Measurements from ENCODE around the gene MCTP1. TPM values are rescaled to one million over a fixed set of nuclear protein-coding genes. Genes with fewer than 3 reads are reported as not detected.

The MCTP1 gene
- total RNA-seq, 2 experiments from 2014 or later = 0.42 TPM; not detected in 1

DNA sequence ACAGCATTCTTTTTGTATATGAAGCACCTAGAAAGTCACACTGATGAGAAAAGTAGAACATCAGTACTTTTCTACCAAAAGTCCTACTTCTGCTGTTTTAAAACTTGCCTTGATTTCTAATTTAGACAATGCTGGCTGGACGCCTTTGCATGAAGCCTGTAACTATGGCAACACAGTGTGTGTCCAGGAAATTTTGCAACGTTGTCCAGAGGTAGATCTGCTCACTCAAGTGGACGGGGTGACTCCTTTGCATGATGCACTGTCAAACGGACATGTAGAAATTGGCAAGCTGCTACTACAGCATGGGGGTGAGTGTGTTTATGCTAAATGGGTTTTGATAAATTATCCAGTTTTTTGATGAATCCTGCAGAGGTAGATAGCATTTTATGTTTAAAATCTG lies 592.9 kb downstream of the MCTP1 start:
- ATAC-seq (no peak), DNase-seq (no peak)
- Mint-ChIP-seq H3K4me3 (no peak overlapping the region), H3K4me1 (ENCODE audit: low read depth) (no peaks in the 10 kb centered on the region), H3K36me3 (ENCODE audit: low read depth) (peaks cover 34% of the 10 kb centered on the region), H3K9me3 (ENCODE audit: insufficient read depth) (no peaks in the 10 kb centered on the region), H3K27me3 (ENCODE audit: low read depth) (no peaks in the 10 kb centered on the region), H3K27ac (no peak overlapping the region)
- ChIA-PET POLR2A (no interaction called here), CTCF (interaction anchor here (1.0 to 1.7 kb wide), 4 partner anchors 46 to 168 kb away, joined by 4 to 12 read pairs (median 6); no protein-coding TSS in a partner anchor)

DNA sequence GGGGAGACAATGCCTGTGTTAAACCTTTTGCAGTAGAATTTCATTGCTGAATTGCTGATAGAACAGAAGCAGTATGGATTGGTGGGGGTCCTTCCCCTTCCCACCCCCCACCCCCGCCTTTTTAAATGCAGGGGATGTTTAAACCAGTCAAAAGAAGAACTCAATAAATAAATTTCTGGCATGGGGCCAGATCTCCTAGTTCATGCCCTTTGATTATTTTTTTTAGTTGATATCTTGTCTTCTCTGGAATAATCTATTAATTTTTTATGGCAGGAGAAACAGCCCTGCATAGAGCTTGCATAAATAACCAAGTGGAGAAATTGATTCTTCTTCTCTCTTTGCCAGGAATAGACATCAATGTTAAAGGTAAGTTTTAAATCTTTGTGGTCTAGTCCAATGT lies 593.6 kb downstream of the MCTP1 start:
- Mint-ChIP-seq H3K9me3 (ENCODE audit: insufficient read depth) (no peaks in the 10 kb centered on the region), H3K4me3 (no peak overlapping the region), H3K36me3 (ENCODE audit: low read depth) (peaks cover 36% of the 10 kb centered on the region), H3K27me3 (ENCODE audit: low read depth) (no peaks in the 10 kb centered on the region), H3K27ac (no peak overlapping the region), H3K4me1 (ENCODE audit: low read depth) (no peaks in the 10 kb centered on the region)
- DNase-seq = no peak
- CTCF ChIA-PET = interaction anchor here (1.3 kb wide), 1 partner anchor 167 kb away, joined by 6 read pairs; no protein-coding TSS in a partner anchor
- no peak for ATAC-seq
- POLR2A ChIA-PET = no interaction called here

DNA sequence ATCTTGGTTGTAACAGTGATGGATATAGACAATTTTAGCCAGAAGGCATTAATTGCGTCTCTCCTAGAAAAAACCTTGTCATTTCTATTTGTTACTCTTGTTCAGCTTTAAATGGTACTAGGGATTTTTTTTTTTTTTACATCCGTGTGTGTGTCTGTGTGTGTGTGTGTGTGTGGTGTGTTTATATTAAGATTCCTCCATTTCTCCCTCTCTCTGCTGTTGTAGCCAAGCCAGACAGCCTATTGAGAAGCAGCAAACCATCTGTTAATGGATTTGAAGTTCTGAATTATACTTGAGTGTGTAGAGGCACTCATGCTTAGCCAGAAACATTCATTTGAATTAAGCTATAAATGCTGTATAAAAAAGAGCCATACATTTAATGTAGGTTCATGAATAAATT lies 594.1 kb downstream of the MCTP1 start:
- no peak overlapping the region for H3K27ac Mint-ChIP-seq
- POLR2A ChIA-PET = no interaction called here
- H3K36me3 Mint-ChIP-seq (ENCODE audit: low read depth) = peaks cover 36% of the 10 kb centered on the region
- no peaks in the 10 kb centered on the region for H3K27me3 Mint-ChIP-seq (ENCODE audit: low read depth)
- CTCF ChIA-PET = interaction anchor here (1.3 kb wide), 1 partner anchor 166 kb away, joined by 6 read pairs; no protein-coding TSS in a partner anchor
- no peaks in the 10 kb centered on the region for H3K4me1 Mint-ChIP-seq (ENCODE audit: low read depth)
- ATAC-seq (no peak), DNase-seq (no peak)
- no peak overlapping the region for H3K4me3 Mint-ChIP-seq
- no peaks in the 10 kb centered on the region for H3K9me3 Mint-ChIP-seq (ENCODE audit: insufficient read depth)

DNA sequence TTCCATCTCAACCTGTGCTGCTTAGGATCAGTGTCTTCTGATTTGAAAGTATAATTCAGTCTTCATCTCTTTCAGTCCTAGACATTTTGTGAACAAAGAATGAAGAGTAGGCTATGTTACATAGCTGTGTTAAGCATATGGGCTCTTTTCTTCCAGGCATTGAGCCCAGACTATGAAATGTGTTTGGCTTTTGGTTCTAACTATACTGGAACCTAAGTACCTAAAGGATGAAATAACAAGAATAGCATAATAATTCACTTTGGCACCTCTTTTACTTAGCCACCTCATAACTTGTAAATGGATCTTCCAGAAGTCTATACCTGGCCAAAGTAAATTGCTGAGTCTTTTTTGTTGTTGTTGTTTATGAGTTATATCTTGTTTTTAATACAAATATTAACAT lies 595.0 kb downstream of the MCTP1 start:
- no peak for DNase-seq
- Mint-ChIP-seq H3K27me3 (ENCODE audit: low read depth) (no peaks in the 10 kb centered on the region), H3K27ac (no peak overlapping the region), H3K4me1 (ENCODE audit: low read depth) (no peaks in the 10 kb centered on the region), H3K36me3 (ENCODE audit: low read depth) (peaks cover 33% of the 10 kb centered on the region), H3K9me3 (ENCODE audit: insufficient read depth) (no peaks in the 10 kb centered on the region), H3K4me3 (no peak overlapping the region)
- no peak for ATAC-seq
- CTCF ChIA-PET = no interaction called here
- POLR2A ChIA-PET = no interaction called here

DNA sequence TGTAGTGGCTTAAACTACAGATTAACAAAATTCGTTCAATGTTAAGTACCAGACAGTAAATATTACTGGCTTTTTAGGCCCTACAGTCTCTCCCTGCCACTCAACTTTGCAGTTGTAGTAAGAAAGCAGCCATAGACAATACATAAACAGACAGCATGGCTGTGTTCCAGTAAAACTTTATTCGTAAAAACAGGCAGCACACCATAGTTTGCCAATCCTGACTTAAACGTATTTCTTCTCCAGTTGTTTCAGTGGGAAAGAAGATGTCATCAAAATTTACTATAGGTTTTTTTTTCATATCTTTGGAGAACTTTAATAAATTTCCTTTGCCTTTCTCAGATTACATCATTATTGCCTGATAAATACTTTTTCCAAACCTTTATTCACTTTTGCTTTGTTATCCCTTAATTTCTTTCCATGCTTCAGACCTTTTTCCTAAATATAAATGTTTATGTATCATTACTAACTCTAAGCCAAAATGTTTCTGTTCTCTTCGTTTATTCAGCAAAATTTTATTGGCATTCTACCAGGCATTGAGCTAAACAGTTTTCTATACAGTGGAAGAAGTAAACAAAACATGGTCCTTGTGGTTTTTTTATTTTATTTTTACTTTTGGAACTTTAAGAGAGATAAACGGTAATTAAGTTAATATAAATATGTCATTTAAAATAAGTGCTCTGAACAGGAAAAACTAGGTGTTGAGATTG lies 601.9 kb downstream of the MCTP1 start:
- peaks cover 23% of the 10 kb centered on the region for H3K36me3 Mint-ChIP-seq (ENCODE audit: low read depth)
- ChIA-PET POLR2A (no interaction called here), CTCF (interaction anchor here (2.2 kb wide), 1 partner anchor 159 kb away, joined by 7 read pairs; no protein-coding TSS in a partner anchor)
- ATAC-seq = no peak
- H3K4me1 Mint-ChIP-seq (ENCODE audit: low read depth) = no peaks in the 10 kb centered on the region
- no peak overlapping the region for H3K27ac Mint-ChIP-seq
- H3K9me3 Mint-ChIP-seq (ENCODE audit: insufficient read depth) = no peaks in the 10 kb centered on the region
- no peak overlapping the region for H3K4me3 Mint-ChIP-seq
- no peak for DNase-seq
- H3K27me3 Mint-ChIP-seq (ENCODE audit: low read depth) = no peaks in the 10 kb centered on the region

DNA sequence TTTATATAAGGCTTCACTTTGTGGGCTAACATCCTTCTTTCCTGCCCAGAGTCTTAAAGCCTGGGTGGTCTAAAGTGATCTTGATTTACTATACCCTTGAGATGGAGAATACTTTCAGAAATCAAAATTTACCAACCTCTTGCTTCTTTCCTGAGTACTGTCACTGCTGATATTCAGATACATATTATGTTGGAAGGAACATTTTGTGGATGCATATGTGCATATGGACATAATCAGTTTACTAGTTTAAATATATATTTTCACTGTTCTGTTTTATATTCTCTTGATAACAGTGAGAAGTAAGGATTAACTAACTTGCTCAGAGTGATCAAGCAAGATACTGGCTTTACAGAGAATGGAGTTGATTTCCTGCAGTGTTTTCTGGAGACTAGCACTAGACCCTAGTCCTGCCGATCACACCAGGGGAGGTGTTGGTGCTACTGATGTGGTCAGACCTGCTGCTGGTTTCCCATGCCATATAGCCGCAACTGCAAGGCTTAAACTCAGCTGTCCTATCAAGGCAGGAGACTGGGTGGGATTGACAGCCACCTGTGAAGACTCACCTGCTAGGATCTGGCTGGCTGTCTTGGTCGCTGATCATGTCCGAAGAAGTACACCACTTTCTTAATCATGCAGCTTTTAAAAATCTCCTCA lies 608.8 kb downstream of the MCTP1 start:
- CTCF ChIA-PET = no interaction called here

DNA sequence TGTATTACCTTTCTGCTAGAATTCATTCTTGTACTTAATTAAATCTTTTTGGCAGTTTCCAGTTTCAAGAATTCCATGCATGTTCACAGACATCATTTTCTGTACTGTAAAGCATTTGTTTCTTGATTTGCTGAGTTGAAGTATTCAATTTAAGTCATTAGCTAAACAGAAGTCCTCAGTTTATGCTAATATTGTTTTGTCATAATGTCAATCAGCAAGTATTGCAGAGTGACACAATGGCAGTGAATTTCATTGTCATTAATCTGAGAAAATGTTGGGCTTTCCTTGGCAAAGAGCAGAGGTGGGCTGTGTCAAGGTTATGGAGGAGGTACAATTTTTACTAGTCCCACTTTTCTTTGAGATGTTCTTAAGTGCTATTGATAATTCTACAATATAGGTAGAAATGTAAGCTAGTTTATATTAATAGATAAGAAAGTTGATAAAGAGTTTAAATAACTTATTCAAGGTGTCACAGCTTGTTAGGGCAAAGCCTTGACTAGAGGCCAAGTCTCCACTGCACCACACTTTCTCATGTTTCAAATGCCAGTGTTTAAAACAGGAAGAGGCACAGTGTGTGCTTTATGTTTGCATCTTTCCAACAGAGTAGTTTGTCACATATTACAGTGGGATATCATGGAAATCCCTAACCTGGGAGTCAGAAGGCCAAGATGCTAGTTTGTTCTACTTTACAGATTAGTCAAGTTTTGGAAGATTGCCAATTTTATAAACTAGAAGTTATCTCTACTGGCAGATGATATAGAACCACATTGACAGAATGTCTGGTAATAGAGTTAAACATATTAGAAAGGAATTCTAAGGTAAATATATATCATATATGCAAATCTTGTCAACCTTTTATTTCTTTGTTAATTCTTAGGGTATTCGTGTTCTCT lies 610.2 kb downstream of the MCTP1 start:
- no peak for DNase-seq
- no peak overlapping the region for H3K27ac Mint-ChIP-seq
- no peaks in the 10 kb centered on the region for H3K27me3 Mint-ChIP-seq (ENCODE audit: low read depth)
- peaks cover 30% of the 10 kb centered on the region for H3K36me3 Mint-ChIP-seq (ENCODE audit: low read depth)
- ChIA-PET CTCF (no interaction called here), POLR2A (no interaction called here)
- H3K4me3 Mint-ChIP-seq = no peak overlapping the region
- no peak for ATAC-seq
- peaks cover 5% of the 10 kb centered on the region for H3K4me1 Mint-ChIP-seq (ENCODE audit: low read depth)
- H3K9me3 Mint-ChIP-seq (ENCODE audit: insufficient read depth) = no peaks in the 10 kb centered on the region

More for the DNA sequence above, 608.8 kb downstream of the MCTP1 start:
- Mint-ChIP-seq H3K36me3 (ENCODE audit: low read depth) (peaks cover 26% of the 10 kb centered on the region), H3K4me1 (ENCODE audit: low read depth) (no peaks in the 10 kb centered on the region), H3K27me3 (ENCODE audit: low read depth) (no peaks in the 10 kb centered on the region), H3K9me3 (ENCODE audit: insufficient read depth) (no peaks in the 10 kb centered on the region), H3K4me3 (no peak overlapping the region), H3K27ac (no peak overlapping the region)
- no peak for ATAC-seq
- no peak for DNase-seq
- POLR2A ChIA-PET = no interaction called here

DNA sequence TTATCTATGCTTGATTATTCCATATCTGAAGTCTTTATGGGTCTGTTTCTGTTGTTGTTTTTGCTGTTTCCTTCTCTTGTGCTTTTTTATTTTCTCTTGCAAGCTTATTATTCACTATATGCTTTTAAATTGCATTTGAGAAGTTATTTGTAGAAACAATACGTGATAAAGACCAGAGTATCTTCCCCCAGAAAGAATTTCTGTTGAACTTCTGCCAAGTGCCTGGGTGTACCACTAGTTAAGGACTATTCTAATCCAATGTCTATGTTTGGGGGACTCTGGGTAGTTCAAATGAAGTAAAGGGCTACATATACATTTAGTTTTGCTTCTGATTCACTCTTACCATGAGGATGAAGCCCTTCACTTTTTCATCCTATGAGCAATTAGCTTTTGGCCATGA lies 612.1 kb downstream of the MCTP1 start:
- ATAC-seq (no peak), DNase-seq (no peak)
- Mint-ChIP-seq H3K4me3 (no peak overlapping the region), H3K36me3 (ENCODE audit: low read depth) (peaks cover 38% of the 10 kb centered on the region), H3K27me3 (ENCODE audit: low read depth) (no peaks in the 10 kb centered on the region), H3K4me1 (ENCODE audit: low read depth) (peaks cover 5% of the 10 kb centered on the region), H3K9me3 (ENCODE audit: insufficient read depth) (no peaks in the 10 kb centered on the region), H3K27ac (no peak overlapping the region)
- CTCF ChIA-PET = interaction anchor here (1.0 kb wide), 1 partner anchor 65 kb away, joined by 3 read pairs; no protein-coding TSS in a partner anchor
- POLR2A ChIA-PET = no interaction called here

DNA sequence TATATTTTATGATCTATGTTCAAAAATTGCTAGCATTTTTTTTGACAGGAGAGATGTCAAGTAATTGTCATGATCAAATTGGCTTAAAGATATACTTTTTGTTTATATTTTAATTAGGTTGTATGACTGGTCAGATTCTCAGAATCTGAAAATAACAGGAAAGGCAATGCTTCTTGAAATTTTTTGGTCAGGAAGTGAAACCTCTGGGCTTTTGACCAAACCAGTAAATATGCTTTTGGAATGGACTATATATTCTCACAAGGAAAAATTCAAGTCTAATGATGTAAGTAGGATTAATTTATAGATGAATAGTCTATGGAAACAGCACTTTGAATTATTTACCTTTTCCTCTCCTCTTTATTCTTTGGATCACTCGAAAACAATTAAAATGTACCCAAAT lies 614.2 kb downstream of the MCTP1 start:
- H3K9me3 Mint-ChIP-seq (ENCODE audit: insufficient read depth) = no peaks in the 10 kb centered on the region
- ChIA-PET CTCF (no interaction called here), POLR2A (no interaction called here)
- H3K4me3 Mint-ChIP-seq = no peak overlapping the region
- H3K36me3 Mint-ChIP-seq (ENCODE audit: low read depth) = peaks cover 49% of the 10 kb centered on the region
- peaks cover 5% of the 10 kb centered on the region for H3K4me1 Mint-ChIP-seq (ENCODE audit: low read depth)
- DNase-seq = no peak
- no peak for ATAC-seq
- H3K27ac Mint-ChIP-seq = no peak overlapping the region
- H3K27me3 Mint-ChIP-seq (ENCODE audit: low read depth) = no peaks in the 10 kb centered on the region

DNA sequence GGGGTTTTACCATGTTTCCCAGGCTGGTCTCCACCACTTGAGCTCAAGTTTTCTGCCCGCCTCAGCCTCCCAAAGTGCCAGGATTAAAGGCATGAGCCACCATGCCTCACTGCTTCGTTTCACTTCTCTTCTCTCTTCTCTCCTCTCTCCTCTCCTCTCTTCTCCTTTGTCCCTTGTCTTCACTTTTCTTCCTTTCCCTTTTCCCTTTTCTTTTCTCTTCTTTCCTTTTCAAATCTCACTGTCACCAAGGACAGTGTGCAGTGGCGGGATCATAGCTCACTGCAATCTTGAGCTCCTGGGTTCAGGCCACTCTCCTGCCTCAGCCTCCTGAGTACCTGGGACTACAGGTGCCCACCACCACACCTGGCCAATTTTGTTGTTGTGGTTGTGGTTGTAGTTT lies 617.0 kb downstream of the MCTP1 start:
- H3K9me3 Mint-ChIP-seq (ENCODE audit: insufficient read depth) = no peaks in the 10 kb centered on the region
- peaks cover 5% of the 10 kb centered on the region for H3K4me1 Mint-ChIP-seq (ENCODE audit: low read depth)
- DNase-seq (no peak), ATAC-seq (no peak)
- CTCF ChIA-PET = interaction anchor here (0.6 kb wide), 1 partner anchor 143 kb away, joined by 3 read pairs; no protein-coding TSS in a partner anchor
- H3K36me3 Mint-ChIP-seq (ENCODE audit: low read depth) = peaks cover 49% of the 10 kb centered on the region
- no peak overlapping the region for H3K27ac Mint-ChIP-seq
- POLR2A ChIA-PET = no interaction called here
- no peak overlapping the region for H3K4me3 Mint-ChIP-seq
- H3K27me3 Mint-ChIP-seq (ENCODE audit: low read depth) = no peaks in the 10 kb centered on the region

DNA sequence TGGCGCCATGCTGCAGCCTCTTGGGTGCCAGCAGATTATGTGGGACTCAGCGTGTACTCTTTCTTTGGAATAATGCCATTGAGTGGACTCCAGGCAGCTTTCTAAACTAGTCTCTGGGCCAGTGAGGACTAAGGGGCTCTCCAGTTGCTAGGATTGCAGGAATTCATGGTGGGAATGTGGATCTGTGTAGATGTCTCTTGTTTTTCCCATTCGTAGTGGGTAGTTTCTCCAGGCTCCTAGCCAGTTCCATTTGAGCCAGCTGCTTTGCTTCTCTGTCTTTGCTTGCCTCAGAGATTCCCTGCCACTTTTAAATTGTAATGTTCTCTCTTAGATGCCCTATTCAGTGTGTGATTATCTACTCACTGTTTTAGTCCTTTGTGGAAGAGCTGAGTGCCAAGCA lies 623.8 kb downstream of the MCTP1 start:
- peaks cover 36% of the 10 kb centered on the region for H3K9me3 Mint-ChIP-seq (ENCODE audit: insufficient read depth)
- ChIA-PET POLR2A (no interaction called here), CTCF (no interaction called here)
- no peak overlapping the region for H3K27ac Mint-ChIP-seq
- no peak overlapping the region for H3K4me3 Mint-ChIP-seq
- H3K36me3 Mint-ChIP-seq (ENCODE audit: low read depth) = peaks cover 51% of the 10 kb centered on the region
- no peaks in the 10 kb centered on the region for H3K4me1 Mint-ChIP-seq (ENCODE audit: low read depth)
- DNase-seq (no peak), ATAC-seq (no peak)
- H3K27me3 Mint-ChIP-seq (ENCODE audit: low read depth) = no peaks in the 10 kb centered on the region

DNA sequence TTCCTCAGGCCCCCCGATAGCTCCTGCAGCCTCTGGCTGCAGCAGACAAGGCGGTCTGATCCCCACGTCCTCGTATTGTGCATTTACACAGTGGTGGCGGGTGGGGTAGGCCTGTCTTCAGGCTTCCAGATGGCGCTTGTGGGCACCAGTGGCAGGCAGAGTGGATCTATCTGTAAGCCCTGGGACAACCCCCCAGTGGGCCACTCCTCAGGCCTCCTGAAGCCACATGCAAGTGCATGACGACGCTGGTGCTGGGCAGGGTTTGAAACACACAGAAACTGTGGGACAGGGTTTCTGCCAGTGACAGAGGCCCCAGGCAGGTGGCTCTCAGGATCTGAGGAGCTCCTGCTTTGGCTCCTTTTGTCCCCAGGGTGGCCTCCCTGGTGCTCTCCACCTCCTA lies 624.4 kb downstream of the MCTP1 start:
- ChIA-PET CTCF (no interaction called here), POLR2A (no interaction called here)
- Mint-ChIP-seq H3K27me3 (ENCODE audit: low read depth) (no peaks in the 10 kb centered on the region), H3K4me3 (no peak overlapping the region), H3K27ac (no peak overlapping the region), H3K36me3 (ENCODE audit: low read depth) (peaks cover 55% of the 10 kb centered on the region), H3K9me3 (ENCODE audit: insufficient read depth) (peaks cover 42% of the 10 kb centered on the region), H3K4me1 (ENCODE audit: low read depth) (no peaks in the 10 kb centered on the region)
- ATAC-seq = no peak
- DNase-seq = no peak
